ENCODE measurements around the gene DIPK1B.

DNA sequence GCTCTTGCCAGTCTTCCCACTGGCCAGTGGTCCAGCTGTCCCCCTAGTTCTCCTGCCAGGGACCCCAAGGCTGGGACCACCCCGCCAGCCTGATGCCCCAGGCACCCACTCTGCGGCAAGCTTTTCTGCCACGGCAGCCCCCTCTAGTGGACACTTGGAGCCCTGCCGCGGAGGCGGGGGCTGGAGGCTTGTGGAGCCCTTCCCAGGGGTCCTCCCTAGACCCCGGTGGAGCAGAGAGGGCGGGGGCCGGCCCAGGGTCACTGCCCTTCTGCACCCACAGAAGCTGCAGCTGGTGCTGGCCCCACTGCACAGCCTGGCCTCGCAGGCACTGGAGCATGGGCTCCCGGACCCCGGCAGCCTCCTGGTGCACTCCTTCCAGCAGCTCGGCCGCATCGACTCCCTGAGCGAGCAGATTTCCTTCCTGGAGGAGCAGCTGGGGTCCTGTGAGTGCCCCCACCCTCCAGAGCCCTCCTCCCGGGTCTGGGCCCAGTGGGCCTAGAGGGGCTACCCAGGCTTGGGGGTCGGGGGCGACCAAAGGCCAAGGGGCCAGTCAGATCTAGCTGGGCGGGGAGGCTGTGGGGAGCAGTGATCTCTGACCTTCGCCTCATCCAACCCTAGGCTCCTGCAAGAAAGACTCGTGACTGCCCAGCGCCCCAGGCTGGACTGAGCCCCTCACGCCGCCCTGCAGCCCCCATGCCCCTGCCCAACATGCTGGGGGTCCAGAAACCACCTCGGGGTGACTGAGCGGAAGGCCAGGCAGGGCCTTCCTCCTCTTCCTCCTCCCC is 40.5 kb upstream of the DIPK1B start:
- no peak for TF ChIP-seq POLR2AphosphoS5 (IDR thresholded peaks at IDR 0.05)
- TF ChIP-seq, protein P1, sequence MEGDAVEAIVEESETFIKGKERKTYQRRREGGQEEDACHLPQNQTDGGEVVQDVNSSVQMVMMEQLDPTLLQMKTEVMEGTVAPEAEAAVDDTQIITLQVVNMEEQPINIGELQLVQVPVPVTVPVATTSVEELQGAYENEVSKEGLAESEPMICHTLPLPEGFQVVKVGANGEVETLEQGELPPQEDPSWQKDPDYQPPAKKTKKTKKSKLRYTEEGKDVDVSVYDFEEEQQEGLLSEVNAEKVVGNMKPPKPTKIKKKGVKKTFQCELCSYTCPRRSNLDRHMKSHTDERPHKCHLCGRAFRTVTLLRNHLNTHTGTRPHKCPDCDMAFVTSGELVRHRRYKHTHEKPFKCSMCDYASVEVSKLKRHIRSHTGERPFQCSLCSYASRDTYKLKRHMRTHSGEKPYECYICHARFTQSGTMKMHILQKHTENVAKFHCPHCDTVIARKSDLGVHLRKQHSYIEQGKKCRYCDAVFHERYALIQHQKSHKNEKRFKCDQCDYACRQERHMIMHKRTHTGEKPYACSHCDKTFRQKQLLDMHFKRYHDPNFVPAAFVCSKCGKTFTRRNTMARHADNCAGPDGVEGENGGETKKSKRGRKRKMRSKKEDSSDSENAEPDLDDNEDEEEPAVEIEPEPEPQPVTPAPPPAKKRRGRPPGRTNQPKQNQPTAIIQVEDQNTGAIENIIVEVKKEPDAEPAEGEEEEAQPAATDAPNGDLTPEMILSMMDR (IDR thresholded peaks at IDR 0.05) = peak in 3 of 4 experiments; percentile 54 to 86 (median 69)
- TF ChIP-seq POLR2A (IDR thresholded peaks at IDR 0.05) = no peak
- TF ChIP-seq EP300 (IDR thresholded peaks at IDR 0.05) = no peak
